SK-N-SH treated with all-trans-retinoic acid at 6 μM for 48 hours (cell line): ENCODE data around the gene FBXO17.

Experiments used
- ATAC-seq: fragments of 200-7000 bp; cut with Tn5 transposase; 3 replicates; pipeline ENCODE4 v1.9.1; 2020; ENCODE audit warnings: mild to moderate bottlenecking, moderate library complexity
- ARNTL ChIP-seq: fragments of 450-650 bp; formaldehyde crosslinking; IDR thresholded peaks from 2 replicates; pipeline ENCODE4 v1.5.0; 2020; ENCODE audit warnings: low read depth, mild to moderate bottlenecking, moderate library complexity, borderline replicate concordance
- BACH2 ChIP-seq: fragments of 250-450 bp; sonication (Bioruptor Pico); IDR thresholded peaks from 2 replicates; pipeline ENCODE4 v1.9.0; 2021; ENCODE audit warnings: mild to moderate bottlenecking, borderline replicate concordance
- CSDC2 ChIP-seq: fragments of 250-450 bp; sonication (Bioruptor Pico); IDR thresholded peaks from 2 replicates; pipeline ENCODE4 v1.5.0; 2020; ENCODE audit warnings: mild to moderate bottlenecking, moderate library complexity
- CSRNP3 ChIP-seq: fragments of 250-450 bp; sonication (Bioruptor Pico); IDR thresholded peaks from 2 replicates; pipeline ENCODE4 v1.5.1; 2021; ENCODE audit warnings: mild to moderate bottlenecking, moderate library complexity
- ESRRG ChIP-seq: fragments of 250-450 bp; sonication (Bioruptor Pico); IDR thresholded peaks from 2 replicates; pipeline ENCODE4 v1.6.1; 2021; ENCODE audit warnings: mild to moderate bottlenecking
- GLIS3 ChIP-seq: fragments of 250-450 bp; sonication (Bioruptor Pico); IDR thresholded peaks from 2 replicates; pipeline ENCODE4 v1.5.0; 2020; ENCODE audit warnings: mild to moderate bottlenecking, moderate library complexity
- OSR1 ChIP-seq: fragments of 250-450 bp; sonication (Bioruptor Pico); IDR thresholded peaks from 2 replicates; pipeline ENCODE4 v1.8.0; 2022; ENCODE audit warnings: moderate library complexity, mild to moderate bottlenecking, inconsistent platforms
- PATZ1 ChIP-seq: fragments of 250-450 bp; sonication (Bioruptor Pico); IDR thresholded peaks from 2 replicates; pipeline ENCODE4 v1.8.0; 2020; ENCODE audit warnings: mild to moderate bottlenecking, moderate library complexity, borderline replicate concordance
- POU6F1 ChIP-seq: fragments of 250-450 bp; sonication (Bioruptor Pico); IDR thresholded peaks from 2 replicates; pipeline ENCODE4 v1.8.0; 2021; ENCODE audit warnings: low read depth, mild to moderate bottlenecking, moderate library complexity, borderline replicate concordance
- PPARA ChIP-seq: fragments of 250-450 bp; sonication (Bioruptor Pico); IDR thresholded peaks from 2 replicates; pipeline ENCODE4 v1.5.0; 2020; ENCODE audit warnings: mild to moderate bottlenecking, borderline replicate concordance
- RARB ChIP-seq: fragments of 250-450 bp; sonication (Bioruptor Pico); IDR thresholded peaks from 2 replicates; pipeline ENCODE4 v1.8.0; 2021; ENCODE audit warnings: mild to moderate bottlenecking, moderate library complexity
- SNAI2 ChIP-seq: fragments of 250-450 bp; sonication (Bioruptor Pico); IDR thresholded peaks from 2 replicates; pipeline ENCODE4 v1.5.0; 2020; ENCODE audit warnings: mild to moderate bottlenecking, moderate library complexity
- TCF4 ChIP-seq: fragments of 250-450 bp; sonication (Bioruptor Pico); IDR thresholded peaks from 2 replicates; pipeline ENCODE4 v1.8.0; 2021; ENCODE audit warnings: mild to moderate bottlenecking, moderate library complexity, borderline replicate concordance
- TOX ChIP-seq: fragments of 250-450 bp; sonication (Bioruptor Pico); IDR thresholded peaks from 2 replicates; pipeline ENCODE4 v1.8.0; 2021; ENCODE audit warnings: mild to moderate bottlenecking, moderate library complexity, borderline replicate concordance
- TSHZ2 ChIP-seq: fragments of 250-450 bp; sonication (Bioruptor Pico); IDR thresholded peaks from 2 replicates; pipeline ENCODE4 v1.5.0; 2020; ENCODE audit warnings: mild to moderate bottlenecking, moderate library complexity
- ZFP3 ChIP-seq: fragments of 250-450 bp; sonication (Bioruptor Pico); IDR thresholded peaks from 2 replicates; pipeline ENCODE4 v1.5.0; 2020; ENCODE audit warnings: mild to moderate bottlenecking, moderate library complexity
- ZFP30 ChIP-seq: fragments of 450-650 bp; formaldehyde crosslinking; IDR thresholded peaks from 2 replicates; pipeline ENCODE4 v1.5.0; 2022; ENCODE audit warnings: mild to moderate bottlenecking, moderate library complexity
- ZNF565 ChIP-seq: fragments of 450-650 bp; formaldehyde crosslinking; conservative IDR thresholded peaks from 2 replicates; pipeline ENCODE4 v1.5.0; 2020; ENCODE audit warnings: low read depth, mild to moderate bottlenecking, moderate library complexity
- ZNF70 ChIP-seq: fragments of 450-650 bp; formaldehyde crosslinking; IDR thresholded peaks from 2 replicates; pipeline ENCODE4 v1.5.0; 2020; ENCODE audit warnings: mild to moderate bottlenecking, moderate library complexity
- ZNF8 ChIP-seq: fragments of 450-650 bp; formaldehyde crosslinking; IDR thresholded peaks from 2 replicates; pipeline ENCODE4 v1.5.0; 2020; ENCODE audit warnings: mild to moderate bottlenecking, moderate library complexity

FBXO17 gene

GRCh38 chr19:39014037-39014436, 38.5 kb upstream of the FBXO17 start:
- ATAC-seq, result no peak
- TF ChIP-seq CSRNP3 (CRISPR knock-in tag), result no peak
- TF ChIP-seq ZNF8 (CRISPR knock-in tag), result no peak
- TF ChIP-seq GLIS3 (CRISPR knock-in tag), result no peak
- no peak for TF ChIP-seq CSDC2 (CRISPR knock-in tag)
- no peak for TF ChIP-seq TCF4
- TF ChIP-seq ZFP30, result no peak
- TF ChIP-seq PPARA (CRISPR knock-in tag), result no peak
- no peak for TF ChIP-seq ZFP3 (CRISPR knock-in tag)
- no peak for TF ChIP-seq OSR1 (CRISPR knock-in tag)
- no peak for TF ChIP-seq SNAI2 (CRISPR knock-in tag)
- TF ChIP-seq TSHZ2 (CRISPR knock-in tag), result no peak
- TF ChIP-seq BACH2 (CRISPR knock-in tag), result no peak
- TF ChIP-seq ZNF565 (CRISPR knock-in tag), result no peak
- TF ChIP-seq PATZ1 (CRISPR knock-in tag), result no peak
- TF ChIP-seq ESRRG (CRISPR knock-in tag), result no peak
- no peak for TF ChIP-seq ZNF70

GRCh38 chr19:39009001-39009400, 33.5 kb upstream of the FBXO17 start:
- ATAC-seq, result no peak
- TF ChIP-seq TCF4 (no peak), ARNTL (CRISPR knock-in tag) (no peak), PPARA (CRISPR knock-in tag) (no peak)

- TF ChIP-seq RARB (CRISPR knock-in tag), result no peak
- TF ChIP-seq CSDC2 (CRISPR knock-in tag), result no peak
- ATAC-seq, result no peak
These were observed 32.6 kb upstream of the FBXO17 start for GRCh38 chr19:39008137-39008536.

GRCh38 chr19:39007096-39007495, 31.6 kb upstream of the FBXO17 start:
- TF ChIP-seq TOX (CRISPR knock-in tag) (no peak), GLIS3 (CRISPR knock-in tag) (no peak), TSHZ2 (CRISPR knock-in tag) (no peak), TCF4 (no peak)
- no peak for ATAC-seq

- no peak for ATAC-seq
- TF ChIP-seq CSRNP3 (CRISPR knock-in tag) (no peak), PPARA (CRISPR knock-in tag) (no peak), ZNF565 (CRISPR knock-in tag) (no peak), ARNTL (CRISPR knock-in tag) (no peak), RARB (CRISPR knock-in tag) (no peak), TOX (CRISPR knock-in tag) (no peak), TCF4 (no peak), CSDC2 (CRISPR knock-in tag) (no peak), SNAI2 (CRISPR knock-in tag) (no peak), POU6F1 (CRISPR knock-in tag) (no peak)
These were observed 28.9 kb upstream of the FBXO17 start for GRCh38 chr19:39004403-39004802.
